Natural killer cell (primary cell): Measurements from ENCODE around the gene DCAF7. TPM values are rescaled to one million over a fixed set of nuclear protein-coding genes. Genes with fewer than 3 reads are reported as not detected.

ENCODE experiments used
- ATAC-seq, 3 donors: fragments of 150-1000 bp in 2 of 3; fragments of 200-7000 bp in 1 of 3; cut with Tn5 transposase; 1 replicate in 1 of 3; 2 replicates in 2 of 3; pipeline ENCODE4 v1.10.0; 2021; ENCODE audit warnings: mild to moderate bottlenecking in 2 of 3, moderate library complexity in 2 of 3
- DNase-seq, 2 donors: peaks; one replicate each; pipeline versions ENCODE4 v3.0.0 to v3.0.0-alpha.2; 2013 to 2021; ENCODE audit warnings: mixed read lengths in 1 of 2
- H3K27ac ChIP-seq: one replicate; pipeline ENCODE4 v1.5.1; 2013; ENCODE audit warnings: mild to moderate bottlenecking, low read length
- H3K27me3 ChIP-seq: one replicate; pipeline ENCODE4 v1.6.1; 2013; ENCODE audit warnings: low read length; ENCODE audit not compliant: control insufficient read depth, insufficient read depth
- H3K36me3 ChIP-seq: one replicate; pipeline ENCODE4 v1.6.1; 2013; ENCODE audit warnings: low read length; ENCODE audit not compliant: control insufficient read depth, insufficient read depth
- H3K4me1 ChIP-seq: one replicate; pipeline ENCODE4 v1.6.1; 2013; ENCODE audit warnings: low read length; ENCODE audit not compliant: control insufficient read depth, insufficient read depth
- H3K4me3 ChIP-seq: one replicate; pipeline ENCODE4 v1.5.1; 2013; ENCODE audit warnings: low read length
- H3K9me3 ChIP-seq: one replicate; pipeline ENCODE4 v1.6.1; 2013; ENCODE audit warnings: low read length; ENCODE audit not compliant: control insufficient read depth, insufficient read depth
- H3K27ac Mint-ChIP-seq, 2 donors: one replicate each; pipeline ENCODE4 v1.8.0; 2022; ENCODE audit warnings: mild to moderate bottlenecking in 2 of 2, mixed read lengths in 2 of 2, moderate library complexity in 1 of 2
- H3K27me3 Mint-ChIP-seq, 2 donors: one replicate each; pipeline ENCODE4 v1.8.0; 2022; ENCODE audit warnings: low read depth in 2 of 2, mixed read lengths in 2 of 2
- H3K36me3 Mint-ChIP-seq: one replicate; pipeline ENCODE4 v1.8.0; 2022; ENCODE audit warnings: mixed read lengths
- H3K4me1 Mint-ChIP-seq, 2 donors: one replicate each; pipeline ENCODE4 v1.8.0; 2022; ENCODE audit warnings: mixed read lengths in 2 of 2
- H3K4me3 Mint-ChIP-seq: one replicate; pipeline ENCODE4 v1.8.0; 2022; ENCODE audit warnings: mild to moderate bottlenecking, moderate library complexity, mixed read lengths
- H3K9me3 Mint-ChIP-seq, 2 donors: one replicate each; pipeline ENCODE4 v1.8.0; 2022; ENCODE audit warnings: mixed read lengths in 2 of 2
- WGBS: methylation state at CpG from one replicate; pipeline ENCODE4 v1.1.7; 2013; ENCODE audit warnings: missing lambda C conversion rate; ENCODE audit not compliant: insufficient coverage; 5-methylcytosine and 5-hydroxymethylcytosine counted together
- intact Hi-C: fragments of 100-400 bp; cut with micrococcal nuclease; formaldehyde crosslinking; loops from one replicate; pipeline ENCODE4 v1.14.2; 2022
- total RNA-seq, 4 donors: library from RNA; stranded (reverse); fragments of 120-200 nt in 1 of 4; gene quantifications; one replicate each; pipeline versions ENCODE4 v1.2.3 to v1.2.4, GENCODE V29; 2013 to 2022
- TF ChIP-seq, protein P1 (sequence below): fragments of 200-600 bp; IDR thresholded peaks from one replicate; pipeline ENCODE4 v1.8.0; 2022; ENCODE audit warnings: antibody characterized with exemption

DCAF7 gene
- total RNA-seq, 3 donors from 2014 or later (not counting 1 experiment from before 2014, with no cell fraction given) = 55.5 to 83.5 (median 72.2) TPM

DNA sequence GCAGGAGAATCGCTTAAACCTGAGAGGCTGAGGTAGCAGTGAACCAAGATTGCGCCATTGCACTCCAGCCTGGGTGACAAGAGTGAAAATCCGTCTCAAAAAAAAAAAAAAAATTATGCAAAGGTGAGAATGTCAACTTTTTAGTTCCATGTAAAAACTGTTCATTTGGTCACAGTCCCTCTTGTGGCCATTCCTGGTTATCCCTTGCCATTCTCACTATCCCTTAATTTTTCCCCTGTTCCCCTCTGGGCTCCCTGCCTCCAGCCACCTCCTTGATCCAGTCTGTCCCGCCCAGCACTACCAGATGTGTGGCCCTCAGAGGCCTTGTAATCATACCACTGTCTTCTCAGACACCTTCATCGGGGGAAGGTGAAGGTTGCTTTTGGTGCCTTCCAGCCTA, 23.4 kb downstream of the DCAF7 start:
- Mint-ChIP-seq H3K9me3 (no peaks in the 10 kb centered on the region), H3K27me3 (no peaks in the 10 kb centered on the region), H3K27ac (peak overlapping the region; percentile 14 to 17), H3K4me1 (peaks cover 53 to 63% of the 10 kb centered on the region in 2 donors), H3K4me3 (no peak overlapping the region), H3K36me3 (no peaks in the 10 kb centered on the region)
- WGBS = 92% methylated on average over 5 of the region's 5 CpGs
- Histone ChIP-seq H3K27me3 (no peaks in the 10 kb centered on the region), H3K9me3 (no peaks in the 10 kb centered on the region), H3K4me1 (no peaks in the 10 kb centered on the region), H3K4me3 (no peak overlapping the region), H3K36me3 (peaks cover 4% of the 10 kb centered on the region), H3K27ac (no peak overlapping the region)
- DNase-seq = no peak
- TF ChIP-seq, protein P1, sequence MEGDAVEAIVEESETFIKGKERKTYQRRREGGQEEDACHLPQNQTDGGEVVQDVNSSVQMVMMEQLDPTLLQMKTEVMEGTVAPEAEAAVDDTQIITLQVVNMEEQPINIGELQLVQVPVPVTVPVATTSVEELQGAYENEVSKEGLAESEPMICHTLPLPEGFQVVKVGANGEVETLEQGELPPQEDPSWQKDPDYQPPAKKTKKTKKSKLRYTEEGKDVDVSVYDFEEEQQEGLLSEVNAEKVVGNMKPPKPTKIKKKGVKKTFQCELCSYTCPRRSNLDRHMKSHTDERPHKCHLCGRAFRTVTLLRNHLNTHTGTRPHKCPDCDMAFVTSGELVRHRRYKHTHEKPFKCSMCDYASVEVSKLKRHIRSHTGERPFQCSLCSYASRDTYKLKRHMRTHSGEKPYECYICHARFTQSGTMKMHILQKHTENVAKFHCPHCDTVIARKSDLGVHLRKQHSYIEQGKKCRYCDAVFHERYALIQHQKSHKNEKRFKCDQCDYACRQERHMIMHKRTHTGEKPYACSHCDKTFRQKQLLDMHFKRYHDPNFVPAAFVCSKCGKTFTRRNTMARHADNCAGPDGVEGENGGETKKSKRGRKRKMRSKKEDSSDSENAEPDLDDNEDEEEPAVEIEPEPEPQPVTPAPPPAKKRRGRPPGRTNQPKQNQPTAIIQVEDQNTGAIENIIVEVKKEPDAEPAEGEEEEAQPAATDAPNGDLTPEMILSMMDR = no peak
- ATAC-seq = no peak
- intact Hi-C loops = no loop called here

DNA sequence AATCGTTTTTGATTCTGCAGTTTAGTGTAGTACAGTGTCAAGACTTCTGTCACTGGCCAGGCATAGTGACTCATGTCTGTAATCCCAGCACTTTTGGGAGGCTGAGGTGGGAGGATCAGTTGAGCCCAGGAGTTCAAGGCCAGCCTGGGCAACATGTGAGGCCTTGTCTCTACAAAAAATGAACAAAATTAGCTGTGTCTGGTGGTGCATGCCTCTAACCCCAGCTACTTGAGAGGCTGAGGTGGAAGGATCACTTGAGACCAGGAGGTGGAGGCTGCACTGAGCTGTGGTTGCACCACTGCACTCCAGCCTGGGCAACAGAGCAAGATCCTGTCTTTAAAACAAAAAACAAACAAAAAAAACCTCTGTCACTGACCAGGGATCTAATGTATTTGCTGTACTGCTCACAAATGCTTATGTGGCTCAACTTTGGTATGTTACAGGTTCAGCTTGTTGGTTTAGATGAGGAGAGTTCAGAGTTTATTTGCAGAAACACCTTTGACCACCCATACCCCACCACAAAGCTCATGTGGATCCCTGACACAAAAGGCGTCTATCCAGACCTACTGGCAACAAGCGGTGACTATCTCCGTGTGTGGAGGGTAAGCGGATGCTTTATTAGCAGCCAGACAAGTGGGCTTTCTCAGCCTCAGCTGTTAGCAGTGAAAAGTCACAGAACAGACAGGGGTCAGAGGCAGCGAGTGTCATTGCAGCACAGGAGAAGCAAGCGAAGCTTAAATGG, 27.9 kb downstream of the DCAF7 start:
- Histone ChIP-seq H3K4me3 (no peak overlapping the region), H3K27ac (no peak overlapping the region), H3K4me1 (no peaks in the 10 kb centered on the region), H3K27me3 (no peaks in the 10 kb centered on the region), H3K36me3 (peaks cover 36% of the 10 kb centered on the region), H3K9me3 (no peaks in the 10 kb centered on the region)
- no peak overlapping the region for H3K27ac Mint-ChIP-seq
- intact Hi-C loops = no loop called here
- ATAC-seq (no peak), DNase-seq (no peak)
- no peaks in the 10 kb centered on the region for H3K9me3 Mint-ChIP-seq
- TF ChIP-seq, protein P1 = no peak
- H3K36me3 Mint-ChIP-seq = peaks cover 7% of the 10 kb centered on the region
- H3K4me3 Mint-ChIP-seq = no peak overlapping the region
- H3K4me1 Mint-ChIP-seq = peaks cover 35 to 41% of the 10 kb centered on the region in 2 donors
- 94% methylated on average over 7 of the region's 7 CpGs for WGBS
- no peaks in the 10 kb centered on the region for H3K27me3 Mint-ChIP-seq

DNA sequence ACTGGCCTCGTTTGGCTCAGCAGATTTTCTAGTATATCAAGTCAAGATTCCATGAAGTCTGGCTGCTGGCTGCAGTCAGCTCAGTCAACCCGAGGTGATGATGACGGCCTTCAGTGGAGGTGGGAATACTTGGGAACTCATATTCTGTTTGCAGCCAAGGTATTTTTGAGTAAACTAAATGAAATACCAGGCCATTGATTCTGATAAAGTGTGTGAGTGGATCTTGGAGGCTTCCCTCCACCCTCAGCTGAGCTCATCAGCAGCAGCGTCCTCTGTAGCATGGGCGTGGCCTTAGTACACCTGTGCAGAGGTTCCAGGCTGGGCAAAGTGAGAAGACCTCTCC, 28.5 kb downstream of the DCAF7 start:
- H3K36me3 Mint-ChIP-seq = peaks cover 7% of the 10 kb centered on the region
- H3K4me3 ChIP-seq = no peak overlapping the region
- 93% methylated on average over 5 of the region's 5 CpGs for WGBS
- no peak overlapping the region for H3K27ac Mint-ChIP-seq
- ATAC-seq (no peak), DNase-seq (no peak)
- H3K4me3 Mint-ChIP-seq = no peak overlapping the region
- H3K9me3 ChIP-seq = no peaks in the 10 kb centered on the region
- no peaks in the 10 kb centered on the region for H3K4me1 ChIP-seq
- H3K9me3 Mint-ChIP-seq = no peaks in the 10 kb centered on the region
- intact Hi-C loops = no loop called here
- TF ChIP-seq, protein P1 = no peak
- no peaks in the 10 kb centered on the region for H3K27me3 Mint-ChIP-seq
- H3K36me3 ChIP-seq = peaks cover 41% of the 10 kb centered on the region
- no peak overlapping the region for H3K27ac ChIP-seq
- H3K4me1 Mint-ChIP-seq = peaks cover 32 to 39% of the 10 kb centered on the region in 2 donors
- H3K27me3 ChIP-seq = no peaks in the 10 kb centered on the region

DNA sequence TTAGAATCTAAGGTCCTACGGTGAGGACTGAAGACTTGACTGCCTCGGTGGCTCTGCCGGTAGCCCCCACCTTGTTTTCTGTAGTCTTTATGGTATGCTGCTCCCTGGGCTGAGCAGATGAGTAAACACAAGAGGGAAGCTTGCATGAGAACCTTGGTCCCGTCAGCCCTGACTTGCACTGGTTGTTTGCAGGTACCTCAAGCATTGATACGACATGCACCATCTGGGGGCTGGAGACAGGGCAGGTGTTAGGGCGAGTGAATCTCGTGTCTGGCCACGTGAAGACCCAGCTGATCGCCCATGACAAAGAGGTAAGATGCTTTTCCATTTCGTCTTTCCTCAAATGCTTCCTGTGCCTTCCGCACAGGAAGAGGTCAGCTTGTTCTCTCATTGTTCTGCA, 29.4 kb downstream of the DCAF7 start:
- H3K36me3 ChIP-seq = peaks cover 43% of the 10 kb centered on the region
- H3K4me3 Mint-ChIP-seq = no peak overlapping the region
- no peaks in the 10 kb centered on the region for H3K4me1 ChIP-seq
- H3K4me3 ChIP-seq = no peak overlapping the region
- WGBS = 93% methylated on average over 11 of the region's 11 CpGs
- ATAC-seq (no peak), DNase-seq (no peak)
- H3K27me3 ChIP-seq = no peaks in the 10 kb centered on the region
- TF ChIP-seq, protein P1 = no peak
- H3K36me3 Mint-ChIP-seq = peaks cover 7% of the 10 kb centered on the region
- no peak overlapping the region for H3K27ac Mint-ChIP-seq
- H3K27me3 Mint-ChIP-seq = no peaks in the 10 kb centered on the region
- H3K27ac ChIP-seq = no peak overlapping the region
- H3K4me1 Mint-ChIP-seq = peaks cover 26 to 32% of the 10 kb centered on the region in 2 donors
- no peaks in the 10 kb centered on the region for H3K9me3 ChIP-seq
- intact Hi-C loops = no loop called here
- H3K9me3 Mint-ChIP-seq = no peaks in the 10 kb centered on the region
